ENCODE data around the gene FAM234B. TPM values are rescaled to one million over a fixed set of nuclear protein-coding genes. Genes with fewer than 3 reads are reported as not detected.

The FAM234B gene
- total RNA-seq, 4 donors from 2014 or later: 1.8 to 3.5 (median 2.5) TPM

DNA sequence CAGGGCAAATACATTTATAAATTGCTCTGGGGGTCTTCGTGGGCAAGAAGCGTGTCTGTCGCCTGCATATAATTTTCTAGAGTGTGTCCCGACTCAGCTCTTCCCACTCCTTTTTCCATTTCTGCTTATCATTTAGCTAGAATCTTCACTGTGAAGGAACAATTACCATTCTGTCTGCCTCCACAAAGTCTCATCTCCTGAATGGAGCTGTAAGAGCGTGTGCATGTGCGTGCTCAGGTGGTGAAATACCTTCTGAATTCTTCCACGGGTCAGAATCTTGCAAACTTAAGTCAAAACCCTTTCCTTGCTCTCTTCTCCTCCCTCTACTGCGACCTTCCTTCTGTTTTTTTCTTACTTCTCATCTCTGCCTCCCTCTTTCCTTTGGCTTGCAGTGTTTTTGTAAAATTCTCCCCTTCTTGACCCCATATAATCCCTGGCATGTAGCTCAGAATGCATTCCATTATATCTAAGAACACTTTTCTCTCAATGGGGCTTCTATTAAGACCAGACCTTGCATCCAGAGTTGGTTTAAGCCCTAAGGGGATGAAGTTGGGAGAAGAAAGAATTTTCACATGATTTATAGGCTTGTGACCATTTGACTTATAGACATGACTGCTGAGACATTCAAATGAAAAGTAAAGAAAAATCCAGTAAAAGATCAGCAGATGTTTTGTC, 84.2 kb downstream of the FAM234B start:
- TF ChIP-seq, protein P1, sequence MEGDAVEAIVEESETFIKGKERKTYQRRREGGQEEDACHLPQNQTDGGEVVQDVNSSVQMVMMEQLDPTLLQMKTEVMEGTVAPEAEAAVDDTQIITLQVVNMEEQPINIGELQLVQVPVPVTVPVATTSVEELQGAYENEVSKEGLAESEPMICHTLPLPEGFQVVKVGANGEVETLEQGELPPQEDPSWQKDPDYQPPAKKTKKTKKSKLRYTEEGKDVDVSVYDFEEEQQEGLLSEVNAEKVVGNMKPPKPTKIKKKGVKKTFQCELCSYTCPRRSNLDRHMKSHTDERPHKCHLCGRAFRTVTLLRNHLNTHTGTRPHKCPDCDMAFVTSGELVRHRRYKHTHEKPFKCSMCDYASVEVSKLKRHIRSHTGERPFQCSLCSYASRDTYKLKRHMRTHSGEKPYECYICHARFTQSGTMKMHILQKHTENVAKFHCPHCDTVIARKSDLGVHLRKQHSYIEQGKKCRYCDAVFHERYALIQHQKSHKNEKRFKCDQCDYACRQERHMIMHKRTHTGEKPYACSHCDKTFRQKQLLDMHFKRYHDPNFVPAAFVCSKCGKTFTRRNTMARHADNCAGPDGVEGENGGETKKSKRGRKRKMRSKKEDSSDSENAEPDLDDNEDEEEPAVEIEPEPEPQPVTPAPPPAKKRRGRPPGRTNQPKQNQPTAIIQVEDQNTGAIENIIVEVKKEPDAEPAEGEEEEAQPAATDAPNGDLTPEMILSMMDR (IDR thresholded peaks at IDR 0.05 in 4 of 5, conservative IDR thresholded peaks at IDR 0.05 in 1 of 5): no peak
- TF ChIP-seq POLR2A (IDR thresholded peaks at IDR 0.05): no peak

DNA sequence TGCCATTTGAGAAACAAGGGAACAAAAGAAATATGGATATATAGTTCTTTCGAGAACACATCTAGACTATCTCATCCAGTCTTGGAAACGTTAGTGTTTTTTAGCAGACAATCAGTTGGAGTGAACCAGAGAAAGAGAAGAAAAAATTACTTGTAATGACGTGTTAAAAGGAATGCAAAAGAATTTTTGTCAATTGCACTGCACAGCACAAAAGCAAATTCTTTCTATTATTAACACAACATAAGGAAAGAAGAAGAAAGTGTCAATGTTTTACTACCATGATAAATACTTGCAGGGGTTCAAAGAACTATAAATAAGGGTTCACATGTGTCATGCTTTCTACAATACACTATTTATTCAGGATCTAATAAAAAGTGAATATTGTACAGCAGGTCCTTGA, 86.8 kb downstream of the FAM234B start:
- in situ Hi-C loops (cut with MboI; ENCODE audit: low sequenced_read_pairs in 4 of 4) (no loop called here), intact Hi-C loops (cut with DNase I; ENCODE audit: low total_unique reads) (no loop called here)
- H3K36me3 ChIP-seq: no peaks in the 10 kb centered on the region
- no peak for DNase-seq
- no peak for ATAC-seq
- no peak overlapping the region for H3K4me3 ChIP-seq
- H3K9me3 ChIP-seq: no peaks in the 10 kb centered on the region
- H3K4me1 ChIP-seq: no peaks in the 10 kb centered on the region
- TF ChIP-seq, protein P1 (IDR thresholded peaks at IDR 0.05 in 4 of 5, conservative IDR thresholded peaks at IDR 0.05 in 1 of 5): no peak
- H3K27me3 ChIP-seq: no peaks in the 10 kb centered on the region
- H3K27ac ChIP-seq: no peak overlapping the region

More for the DNA sequence above, 84.2 kb downstream of the FAM234B start:
- intact Hi-C loops (cut with DNase I; ENCODE audit: low total_unique reads): no loop called here
- no peak overlapping the region for H3K27ac ChIP-seq
- H3K4me1 ChIP-seq: no peaks in the 10 kb centered on the region
- ATAC-seq (no peak), DNase-seq (no peak)
- in situ Hi-C loops (cut with MboI; ENCODE audit: low sequenced_read_pairs in 4 of 4): no loop called here
- no peak overlapping the region for H3K4me3 ChIP-seq
- H3K36me3 ChIP-seq: no peaks in the 10 kb centered on the region
- no peaks in the 10 kb centered on the region for H3K27me3 ChIP-seq
- no peaks in the 10 kb centered on the region for H3K9me3 ChIP-seq

Other genes starting within 250 kb of the FAM234B start
- 10 to 100 TPM; 37.1 to 75.4 (median 58.3) TPM for gene DDX47, start 231.0 kb upstream of the FAM234B start, total RNA-seq
- gene GPRC5A, start 152.8 kb upstream of the FAM234B start, total RNA-seq: 1 to 10 TPM in 1 of 4 donors, under 1 TPM in 3; 0.23 to 5.8 (median 0.52) TPM
- not detected for gene GPRC5D, start 92.2 kb upstream of the FAM234B start, total RNA-seq
- 10 to 100 TPM in 2 of 4 donors, 1 to 10 TPM in 2; 3.8 to 15.8 (median 9.9) TPM for gene HEBP1, start 44.1 kb upstream of the FAM234B start, total RNA-seq
- gene GSG1, start 59.3 kb downstream of the FAM234B start, total RNA-seq: not detected
- 100 to 1,000 TPM in 1 of 4 donors, 10 to 100 TPM in 3; 33.5 to 111 (median 73.6) TPM for gene EMP1, start 152.3 kb downstream of the FAM234B start, total RNA-seq